Measurements from ENCODE around the gene CPSF7.

CPSF7 gene

GRCh38 chr11:61357894-61358239, 71.9 kb downstream of the CPSF7 start:
- H3K4me3 ChIP-seq (ENCODE audit: low read depth, low read length) = no peak overlapping the region

- H3K4me3 ChIP-seq (ENCODE audit: low read depth, low read length) = no peak overlapping the region
Measured at GRCh38 chr11:61357233-61357893, 72.4 kb downstream of the CPSF7 start.

GRCh38 chr11:61356706-61357105, 73.1 kb downstream of the CPSF7 start:
- H3K4me3 ChIP-seq (ENCODE audit: low read depth, low read length) = no peak overlapping the region

- H3K4me3 ChIP-seq (ENCODE audit: low read depth, low read length) = no peak overlapping the region
Measured at GRCh38 chr11:61354208-61354607, 75.6 kb downstream of the CPSF7 start.

GRCh38 chr11:61353131-61354067, 76.4 kb downstream of the CPSF7 start:
- no peak overlapping the region for H3K4me3 ChIP-seq (ENCODE audit: low read depth, low read length)
